Measurements from ENCODE around the gene KCNAB2.
A peak's percentile ranks its signal among the peaks of the same experiment; 100 is the strongest.

KCNAB2 gene

DNA sequence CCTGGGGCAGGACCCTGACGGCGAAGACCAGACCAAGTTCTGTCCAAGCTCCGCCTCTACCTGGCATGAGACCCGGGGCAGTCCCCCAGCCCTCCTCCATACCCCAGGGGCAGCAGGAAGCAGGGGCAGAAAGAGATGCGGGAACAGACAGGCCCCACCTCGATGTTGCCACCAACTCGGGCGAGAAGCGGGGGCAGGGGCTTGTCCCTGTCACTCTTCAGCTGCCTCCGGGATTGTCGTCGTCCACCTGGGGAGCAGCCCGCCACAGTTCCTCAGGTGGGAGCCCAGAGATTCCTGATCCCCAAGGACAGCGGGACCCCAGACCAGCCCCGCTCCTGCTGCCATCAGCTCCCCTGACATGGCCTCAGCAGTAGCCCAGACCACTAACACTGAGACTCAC is 79.7 kb downstream of the KCNAB2 start:
- DNase-seq (ENCODE audit: low read depth in 4 of 4, low spot score in 1 of 4) = no peak

DNA sequence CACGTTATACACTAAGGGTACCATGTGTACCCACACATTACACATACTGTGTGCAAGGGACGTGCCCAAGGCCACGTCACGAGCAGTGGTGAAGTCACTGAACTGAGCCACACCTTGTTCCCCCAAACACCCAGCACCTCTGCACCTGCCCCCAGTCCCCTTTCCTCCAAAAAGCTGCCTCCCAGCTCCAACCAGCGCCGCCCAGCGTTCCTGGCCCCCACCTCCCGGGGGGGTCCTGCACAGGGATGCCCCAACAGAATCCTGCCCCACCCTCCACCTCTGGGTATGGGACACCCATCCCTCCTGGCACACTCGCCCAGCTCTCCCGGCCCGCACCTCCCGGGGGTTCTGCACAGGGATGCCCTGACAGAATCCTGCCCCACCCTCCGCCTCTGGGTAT is 80.3 kb downstream of the KCNAB2 start:
- no peak for DNase-seq (ENCODE audit: low read depth in 4 of 4, low spot score in 1 of 4)

DNA sequence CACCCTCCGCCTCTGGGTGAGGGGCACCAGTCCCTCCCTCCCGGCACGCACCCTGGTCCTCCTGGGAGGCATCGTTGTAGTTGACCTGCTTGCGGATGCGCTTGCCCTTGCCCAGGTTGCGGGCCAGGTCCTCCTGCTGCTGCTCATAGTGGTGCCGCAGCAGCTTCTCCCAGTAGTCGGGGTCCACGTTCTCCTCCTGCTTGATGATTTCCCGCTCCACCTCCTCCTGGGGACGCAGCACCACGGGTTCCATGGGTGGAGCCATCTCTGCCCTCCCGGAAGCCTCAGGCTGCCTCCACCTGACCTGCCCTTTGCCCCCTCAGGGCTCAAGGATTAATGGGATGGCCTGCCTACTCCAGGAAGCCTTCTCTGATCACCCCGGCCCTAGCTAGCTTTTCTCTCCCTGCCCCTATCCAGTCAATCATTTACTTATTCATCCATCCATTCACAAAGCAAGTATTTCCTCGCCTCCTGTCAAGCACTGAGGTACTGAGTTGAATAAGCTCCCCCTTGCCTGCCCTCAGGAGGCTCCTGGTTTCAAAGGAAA is 80.9 kb downstream of the KCNAB2 start:
- no peak for DNase-seq (ENCODE audit: low read depth in 4 of 4, low spot score in 1 of 4)

DNA sequence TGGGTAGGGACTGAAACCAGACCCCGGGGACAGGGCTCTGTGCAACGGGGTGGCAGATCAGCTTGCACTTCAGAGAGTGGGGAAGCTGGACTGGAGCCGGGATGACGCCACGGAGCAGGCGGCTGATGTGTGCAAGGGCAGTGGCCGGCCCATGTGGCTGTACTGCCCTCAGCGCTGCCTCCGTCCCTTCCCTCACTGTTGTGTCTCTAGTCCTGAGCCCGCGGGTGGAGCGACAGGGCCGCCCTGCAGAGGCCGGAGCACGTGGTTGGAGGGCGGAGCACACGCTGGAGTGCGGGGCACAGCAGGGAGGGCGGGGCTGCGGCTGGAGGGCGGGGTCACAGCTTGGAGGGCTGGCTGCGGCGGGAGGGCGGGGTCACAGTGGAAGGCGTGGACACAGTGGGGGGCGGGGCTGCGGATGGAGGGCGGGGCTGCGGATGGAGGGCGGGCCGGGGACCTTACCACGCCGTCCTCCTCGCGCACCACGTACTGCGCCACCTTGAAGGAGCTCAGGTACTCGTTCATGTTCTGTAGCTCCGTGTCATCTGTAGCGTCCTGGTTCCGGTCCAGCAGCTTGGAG is 82.0 kb downstream of the KCNAB2 start:
- peak; percentile 21 to 68 (median 62) for DNase-seq (ENCODE audit: low read depth in 4 of 4, low spot score in 1 of 4)

DNA sequence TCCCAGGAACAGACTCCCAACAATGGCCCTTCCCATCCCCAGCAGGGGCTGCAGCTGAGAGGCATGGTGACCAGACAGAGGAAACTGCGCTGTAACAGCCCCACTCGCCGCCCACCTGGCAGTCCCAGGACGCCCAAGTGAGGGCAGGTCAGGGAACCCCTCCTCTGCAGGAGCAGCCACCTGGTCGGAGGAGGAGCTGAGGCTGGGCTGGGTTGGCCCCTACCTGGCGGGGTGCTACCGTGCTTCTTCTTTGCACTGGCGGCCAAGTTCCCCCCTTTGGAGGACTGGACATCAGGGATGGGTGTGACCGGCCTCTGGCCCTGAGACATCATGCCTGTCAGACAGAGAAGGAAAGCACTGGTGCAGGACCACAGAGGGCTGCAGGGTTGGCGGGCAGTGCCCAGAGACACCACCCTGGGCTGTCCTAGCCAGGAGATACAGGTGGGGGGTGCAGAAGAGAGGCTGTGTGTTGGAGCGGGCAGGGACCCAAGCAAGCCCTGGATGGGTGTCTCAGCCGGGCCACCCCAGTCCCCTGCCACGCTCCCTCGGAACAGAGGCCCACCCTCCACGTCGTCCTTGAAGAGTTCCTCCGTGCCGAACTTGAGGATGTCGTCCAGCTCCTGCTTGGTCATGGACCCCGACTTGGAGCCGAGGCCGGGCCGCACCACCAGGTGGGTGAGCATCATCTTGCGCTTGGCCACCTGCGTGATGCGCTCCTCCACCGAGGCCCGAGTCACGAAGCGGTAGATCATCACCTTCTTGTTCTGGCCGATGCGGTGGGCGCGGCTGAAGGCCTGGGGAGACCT is 82.8 kb downstream of the KCNAB2 start:
- DNase-seq (ENCODE audit: low read depth in 4 of 4, low spot score in 1 of 4) = no peak

DNA sequence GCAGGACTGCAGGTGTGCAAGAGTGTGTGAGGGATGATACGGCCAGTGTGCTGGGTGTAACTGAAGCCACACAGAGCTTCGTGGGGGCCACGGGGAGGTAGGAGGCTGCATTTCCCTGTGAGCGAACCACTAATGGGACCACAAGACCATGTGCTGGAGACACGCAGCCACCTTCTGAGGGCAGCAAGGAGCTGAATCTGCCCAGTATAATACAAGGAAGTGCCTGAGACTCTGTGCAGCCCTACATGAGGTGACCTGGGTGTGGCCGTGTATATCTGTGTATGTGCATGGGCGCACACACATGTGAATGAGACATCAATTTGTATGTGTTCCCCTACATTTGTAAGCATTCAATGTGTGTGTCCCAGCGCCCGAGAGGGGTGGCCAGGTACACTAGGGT is 83.6 kb downstream of the KCNAB2 start:
- DNase-seq (ENCODE audit: low read depth in 4 of 4, low spot score in 1 of 4) = no peak

DNA sequence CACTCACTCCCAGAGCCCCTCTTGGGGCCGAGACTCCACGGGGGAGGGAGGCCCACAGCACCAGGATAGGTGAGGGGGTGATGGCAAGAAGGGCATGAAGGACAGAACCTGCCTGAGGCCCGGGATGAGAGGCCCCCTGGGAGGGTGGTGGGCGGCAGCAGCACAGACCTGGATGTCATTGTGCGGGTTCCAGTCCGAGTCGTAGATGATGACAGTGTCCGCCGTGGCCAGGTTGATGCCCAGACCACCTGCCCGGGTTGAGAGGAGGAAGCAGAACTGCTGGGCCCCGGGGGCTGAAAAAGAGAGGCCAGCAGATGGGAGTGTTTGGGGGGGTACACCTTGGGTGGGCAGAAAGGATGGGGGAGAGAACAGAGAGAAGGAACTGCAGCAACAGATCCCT is 84.3 kb downstream of the KCNAB2 start:
- DNase-seq (ENCODE audit: low read depth in 4 of 4, low spot score in 1 of 4) = no peak

DNA sequence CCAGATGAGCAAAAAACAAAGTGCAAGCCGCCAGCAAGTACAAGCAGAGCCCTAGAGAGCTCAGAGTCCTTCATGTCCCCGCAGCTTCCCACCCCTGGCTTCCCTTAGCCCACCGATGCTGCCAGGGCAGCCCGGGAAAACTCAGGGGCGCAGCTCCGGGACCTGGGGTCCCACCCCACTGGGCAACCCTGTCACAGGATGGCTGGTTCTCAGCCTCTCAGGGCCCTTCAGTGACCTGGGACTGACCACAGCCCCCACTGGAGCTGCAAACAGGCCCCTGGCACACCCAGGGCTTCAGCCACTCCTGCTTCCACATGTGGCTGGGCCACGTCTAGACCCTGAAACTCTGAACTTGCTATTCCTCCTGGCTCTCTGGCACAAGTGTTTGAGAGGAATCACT is 84.9 kb downstream of the KCNAB2 start:
- DNase-seq (ENCODE audit: low read depth in 4 of 4, low spot score in 1 of 4) = no peak

DNA sequence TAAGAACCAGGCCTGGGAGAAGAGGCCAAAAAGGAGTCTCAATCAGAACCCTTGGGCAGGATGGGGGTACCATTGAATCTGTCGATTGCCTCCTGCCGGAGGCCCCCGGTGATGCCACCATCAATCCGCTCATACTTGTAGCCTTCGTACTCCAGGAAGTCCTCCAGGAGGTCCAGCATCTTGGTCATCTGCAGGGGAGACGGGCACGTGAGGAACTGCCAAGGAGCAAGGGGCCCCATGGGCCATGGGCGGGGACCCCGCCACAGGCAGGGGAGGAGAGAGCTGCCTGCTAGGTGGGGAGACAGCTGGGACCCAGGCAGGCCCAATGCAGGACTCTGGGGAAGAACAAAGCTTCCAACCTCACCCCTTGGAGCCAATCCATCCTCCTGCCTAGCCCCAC is 85.9 kb downstream of the KCNAB2 start:
- no peak for DNase-seq (ENCODE audit: low read depth in 4 of 4, low spot score in 1 of 4)

DNA sequence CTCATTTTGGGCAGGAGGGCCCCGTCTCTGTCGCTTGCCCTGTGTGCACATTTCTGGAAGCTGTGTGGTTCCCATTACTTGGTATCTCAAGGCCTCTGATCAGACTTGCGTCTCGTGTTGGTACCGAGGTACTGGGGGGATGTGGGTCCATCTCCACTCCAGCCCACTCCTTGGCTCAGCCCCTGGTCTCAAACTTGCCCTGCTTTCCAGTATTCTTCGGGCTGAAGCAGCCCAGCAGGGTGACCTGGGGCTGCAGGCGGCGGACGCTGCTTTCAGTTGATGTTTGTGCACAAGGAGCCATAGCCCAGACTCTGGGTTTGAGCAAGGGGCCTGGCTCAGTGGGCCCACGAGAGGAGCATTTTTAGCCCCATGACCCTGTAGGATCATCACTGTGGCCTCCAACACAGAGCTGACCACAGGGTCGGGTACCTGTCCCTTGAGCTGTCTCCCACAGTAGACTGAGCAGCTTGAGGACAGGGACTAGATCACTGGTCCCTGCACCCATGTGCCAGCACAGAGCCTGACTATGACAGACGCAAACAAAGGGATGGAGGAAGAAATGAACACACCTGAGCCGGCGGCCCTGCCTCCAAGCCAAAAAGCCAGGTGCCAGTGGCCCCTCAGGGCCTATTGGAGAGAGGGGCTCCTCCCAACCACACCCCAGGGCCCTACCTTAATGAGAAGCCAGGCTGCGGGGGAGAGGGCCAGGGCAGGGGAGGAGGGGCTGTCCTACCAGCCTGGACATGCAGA is 87.6 kb downstream of the KCNAB2 start:
- no peak for DNase-seq (ENCODE audit: low read depth in 4 of 4, low spot score in 1 of 4)

DNA sequence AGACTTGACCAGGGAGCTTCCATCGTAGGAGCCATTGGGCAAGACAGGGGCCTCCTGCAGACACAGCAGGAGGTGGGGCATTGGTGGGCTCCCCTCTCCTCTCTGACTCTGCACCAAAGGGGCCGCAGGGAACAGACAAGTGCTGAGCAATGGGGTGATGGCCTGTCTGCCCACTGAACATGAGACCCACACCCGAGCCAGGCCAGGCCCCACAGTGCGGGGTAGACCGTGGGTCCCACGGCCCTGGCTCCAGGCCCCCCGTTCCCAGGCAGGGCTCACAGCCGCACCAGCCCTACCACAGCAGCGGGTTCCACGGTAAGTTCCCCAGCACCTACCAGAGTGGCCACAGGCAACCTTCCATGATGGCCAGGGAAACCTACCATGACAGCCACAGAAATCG is 88.5 kb downstream of the KCNAB2 start:
- no peak for DNase-seq (ENCODE audit: low read depth in 4 of 4, low spot score in 1 of 4)

DNA sequence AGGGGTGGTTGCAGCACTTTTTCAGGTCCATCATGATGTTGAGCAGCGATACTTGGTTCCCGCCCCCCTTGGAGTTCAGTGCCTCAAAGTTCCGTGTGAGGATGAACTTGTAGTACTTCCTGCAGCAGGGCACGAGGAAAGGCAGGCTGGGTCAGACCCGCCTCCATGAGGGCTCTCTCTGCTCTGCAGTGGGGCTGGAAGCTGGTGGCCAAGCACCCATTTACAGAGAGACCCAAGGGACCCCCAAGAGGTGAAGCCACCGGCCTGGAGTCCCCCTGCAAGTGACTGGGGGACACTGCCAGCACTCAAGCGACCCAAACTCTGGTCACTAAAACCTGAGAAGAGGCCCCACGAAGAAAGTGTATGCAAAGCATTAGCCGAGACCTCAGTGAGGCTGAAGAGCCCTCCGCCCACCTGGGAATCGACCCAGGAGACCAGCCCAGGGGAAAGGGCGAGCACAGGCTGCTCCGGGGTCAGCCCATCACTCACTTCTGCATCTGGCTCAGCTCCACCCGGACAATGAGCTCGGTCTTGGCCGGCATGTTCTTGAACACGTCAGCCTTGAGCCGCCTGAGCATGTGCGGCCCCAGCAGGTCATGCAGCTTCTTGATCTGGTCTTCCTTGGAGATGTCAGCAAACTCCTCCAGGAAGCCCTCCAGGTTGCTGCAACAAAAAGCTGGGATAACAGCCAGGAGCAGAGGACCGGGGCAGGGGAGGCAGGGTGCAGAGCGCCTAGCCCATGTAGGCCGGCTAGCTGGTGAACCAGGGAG is 89.2 kb downstream of the KCNAB2 start:
- no peak for DNase-seq (ENCODE audit: low read depth in 4 of 4, low spot score in 1 of 4)

DNA sequence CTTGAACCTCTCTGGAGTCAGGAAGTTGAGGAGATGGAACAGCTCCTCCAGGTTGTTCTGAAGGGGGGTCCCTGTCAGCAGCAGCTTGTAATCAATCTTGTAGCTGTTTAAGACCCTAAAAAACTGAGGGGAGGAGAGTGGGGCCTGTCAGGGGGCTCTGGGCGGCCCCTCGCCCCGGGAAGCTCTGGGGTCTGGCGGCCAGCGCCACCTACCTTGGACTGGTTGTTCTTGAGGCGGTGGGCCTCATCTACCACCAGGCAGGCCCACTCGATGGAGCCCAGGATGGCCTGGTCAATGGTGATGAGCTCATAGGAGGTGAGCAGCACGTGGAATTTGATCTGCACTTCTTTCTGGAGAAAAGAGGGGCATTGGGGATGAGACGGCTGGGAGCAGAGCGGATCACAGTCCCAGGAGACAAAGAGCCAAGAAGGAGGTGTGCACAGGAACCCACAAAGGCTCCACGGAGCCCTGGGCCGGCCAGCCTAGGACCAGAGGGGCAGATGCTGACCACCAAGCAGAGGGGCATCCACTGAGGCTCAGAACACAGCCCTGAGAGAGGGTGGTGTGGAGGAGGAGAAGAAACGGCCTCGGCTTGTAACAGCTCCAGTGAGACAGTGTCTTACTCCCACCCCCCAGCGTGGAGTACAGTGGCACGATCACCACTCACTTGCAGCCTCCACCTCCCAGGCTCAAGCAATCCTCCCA is 91.0 kb downstream of the KCNAB2 start:
- no peak for DNase-seq (ENCODE audit: low read depth in 4 of 4, low spot score in 1 of 4)

DNA sequence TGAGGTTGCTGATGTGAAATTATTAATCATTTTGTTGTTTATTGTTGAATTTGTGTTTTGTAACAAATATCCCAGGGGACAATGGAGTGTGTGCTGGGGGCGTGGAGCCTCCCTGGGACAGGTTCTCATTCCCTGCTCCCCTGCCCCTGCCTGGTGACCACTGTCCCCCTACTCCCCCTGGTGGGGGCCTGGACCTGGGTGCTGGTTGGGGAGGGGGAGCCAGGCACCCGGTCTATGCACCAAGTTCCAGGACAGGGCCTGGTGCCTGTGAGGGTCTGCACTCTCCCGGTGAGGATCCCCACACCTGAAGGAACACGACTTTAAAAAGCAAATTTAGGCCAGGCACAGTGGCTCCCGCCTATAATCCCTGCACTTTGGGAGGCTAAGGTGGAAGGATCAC is 92.1 kb downstream of the KCNAB2 start:
- no peak for DNase-seq (ENCODE audit: low read depth in 4 of 4, low spot score in 1 of 4)

DNA sequence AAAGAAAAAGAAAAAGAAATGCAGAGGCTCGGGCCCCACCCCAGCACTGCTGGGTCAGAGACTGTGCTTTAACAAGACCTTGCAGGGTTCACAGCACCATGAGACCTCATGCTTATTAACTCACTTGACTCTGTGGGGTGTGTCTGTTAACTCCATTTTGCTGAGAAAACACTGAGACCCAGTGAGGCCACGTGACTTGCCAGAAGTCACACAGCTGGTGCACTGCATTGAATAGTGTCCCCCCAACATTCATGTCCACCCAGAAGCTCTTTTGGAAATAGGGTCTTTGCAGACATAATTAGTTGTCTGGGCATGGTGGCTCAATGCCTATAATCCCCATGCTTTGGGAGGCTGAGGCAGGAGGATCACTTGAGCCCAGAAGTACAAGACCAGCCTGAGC is 94.7 kb downstream of the KCNAB2 start:
- DNase-seq (ENCODE audit: low read depth in 4 of 4, low spot score in 1 of 4) = no peak

DNA sequence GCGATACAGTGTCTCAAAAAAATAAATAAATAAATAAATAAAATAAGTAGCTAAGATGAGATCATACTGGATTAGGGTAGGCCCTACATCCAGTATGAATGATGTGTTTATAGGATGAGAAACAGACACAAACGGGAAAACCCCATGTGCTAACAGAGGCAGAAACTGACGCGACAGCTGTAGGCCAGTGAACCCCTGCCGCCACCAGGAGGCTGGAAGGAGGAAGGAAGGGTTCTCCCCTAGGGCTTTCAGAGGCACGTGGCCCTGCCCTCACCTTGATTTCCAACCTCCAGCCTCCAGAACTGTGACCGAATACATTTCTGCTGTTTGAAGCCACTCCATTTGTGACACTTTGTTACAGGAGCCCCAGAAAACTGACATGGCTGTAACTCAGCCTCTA is 95.9 kb downstream of the KCNAB2 start:
- no peak for DNase-seq (ENCODE audit: low read depth in 4 of 4, low spot score in 1 of 4)

DNA sequence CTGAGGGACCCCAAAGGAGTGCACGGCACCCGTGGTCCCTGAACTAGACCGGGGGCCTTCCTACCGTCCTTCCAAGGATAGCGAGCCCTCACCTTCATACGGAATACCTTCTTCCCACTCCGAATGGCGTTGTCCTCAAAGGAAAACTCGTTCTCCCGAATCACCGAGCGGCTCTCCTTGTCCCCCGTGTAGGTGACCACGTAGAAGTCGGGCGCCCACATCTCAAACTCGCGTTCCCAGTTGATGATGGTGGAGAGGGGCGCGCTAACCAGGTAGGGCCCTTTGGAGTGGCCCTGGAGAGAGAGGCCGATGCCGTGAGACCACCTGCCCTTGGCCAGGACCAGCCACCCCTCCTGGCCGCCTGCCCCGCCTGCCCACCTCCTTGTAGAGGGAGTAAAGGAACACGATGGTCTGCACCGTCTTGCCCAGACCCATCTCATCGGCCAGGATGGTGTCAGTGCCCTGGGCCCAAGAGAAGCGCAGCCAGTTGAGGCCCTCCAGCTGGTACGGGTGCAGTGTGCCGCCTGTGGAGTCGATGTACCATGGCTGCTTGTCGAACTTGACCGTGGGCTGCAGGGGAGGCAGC is 96.4 kb downstream of the KCNAB2 start:
- DNase-seq (ENCODE audit: low read depth in 4 of 4, low spot score in 1 of 4) = no peak

DNA sequence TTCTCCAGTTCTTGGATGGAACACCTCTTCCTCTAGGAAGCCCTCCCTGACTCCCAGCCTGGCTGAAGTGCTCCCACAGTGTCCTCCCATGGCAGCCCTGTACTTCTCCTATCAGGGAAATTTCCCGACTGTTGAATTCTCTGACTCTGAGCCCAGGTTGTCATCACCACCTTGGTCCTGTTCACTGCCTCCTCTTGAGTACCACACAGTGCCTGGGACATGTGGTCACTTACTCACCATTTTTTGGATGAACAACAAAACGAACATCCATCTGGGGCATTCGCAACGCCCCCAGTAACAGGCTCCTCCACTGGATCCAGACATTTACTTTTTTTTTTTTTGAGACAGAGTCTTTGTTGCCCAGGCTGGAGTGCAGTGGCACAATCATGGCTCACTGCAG is 97.0 kb downstream of the KCNAB2 start:
- DNase-seq (ENCODE audit: low read depth in 4 of 4, low spot score in 1 of 4) = no peak

DNA sequence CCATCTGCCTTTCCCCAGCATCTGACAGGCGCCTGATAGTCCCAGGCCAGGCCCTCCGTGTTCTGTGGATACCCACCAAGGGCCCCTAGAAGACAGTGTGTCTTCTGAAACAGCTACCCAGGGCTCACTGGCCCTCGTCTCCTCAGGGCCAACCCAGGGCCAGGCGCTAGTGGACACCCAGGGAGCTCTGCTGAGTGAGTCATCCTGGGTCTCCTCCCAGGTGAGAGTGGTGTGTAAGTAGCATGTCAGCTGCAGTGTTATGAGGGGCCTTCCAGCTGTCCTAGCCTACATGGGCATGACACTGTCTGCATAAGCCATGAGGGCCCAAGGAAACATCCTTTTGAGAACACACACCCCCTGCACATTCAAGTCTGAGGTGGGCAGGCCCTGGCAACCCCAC is 97.7 kb downstream of the KCNAB2 start:
- DNase-seq (ENCODE audit: low read depth in 4 of 4, low spot score in 1 of 4) = no peak

DNA sequence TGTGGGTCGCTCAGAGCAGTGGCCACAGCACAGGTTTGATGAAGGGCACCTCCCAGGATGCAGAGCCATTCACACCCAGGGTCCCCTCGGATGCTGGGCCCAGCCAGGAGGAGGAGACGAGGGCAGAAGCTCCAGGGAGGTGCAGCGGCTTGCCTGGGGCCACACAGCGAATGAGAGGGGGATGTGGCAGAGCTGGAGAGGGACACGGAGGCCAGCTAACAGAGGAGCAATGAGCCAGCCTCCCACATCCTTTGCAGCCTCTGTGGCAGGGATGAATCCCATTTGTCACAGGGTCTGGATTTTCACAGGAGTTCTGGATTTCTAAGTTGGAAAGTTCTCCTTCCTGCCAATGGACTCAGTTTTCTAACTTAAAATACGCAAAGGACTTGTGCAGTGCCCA is 98.5 kb downstream of the KCNAB2 start:
- DNase-seq (ENCODE audit: low read depth in 4 of 4, low spot score in 1 of 4) = no peak

Measured in stimulated activated CD4-positive, alpha-beta T cell treated with anti-CD3 and anti-CD28 coated beads, Interleukin-1b, Interleukin-23, amount 100 ng/mL, for 24 hours (primary cell).